H1 (cell line): ENCODE measurements around the gene AQP6. TPM values are rescaled to one million over a fixed set of nuclear protein-coding genes. Genes with fewer than 3 reads are reported as not detected.

ENCODE experiments used
- CTCF ChIA-PET: fragments of 300-600 bp; sonication (Branson Sonifier 250); formaldehyde crosslinking; loops from one replicate; lab custom pipeline; 2021; ENCODE audit not compliant: partially characterized antibody; lab: Charles Lee
- POLR2A ChIA-PET: fragments of 300-600 bp; sonication (Branson Sonifier 250); formaldehyde crosslinking; loops from one replicate; lab custom pipeline; 2021; ENCODE audit warnings: inconsistent platforms; ENCODE audit not compliant: partially characterized antibody; lab: Charles Lee
- DNase-seq, 2 experiments: peaks; one replicate each; pipeline versions ENCODE4 v3.0.0 to v3.0.0-alpha.2; 2010 to 2022; ENCODE audit warnings: low spot score in 2 of 2, low read depth in 1 of 2, mixed read lengths in 1 of 2
- FAIRE-seq: peaks from 2 replicates; lab custom pipeline; 2011; peaks lifted over from hg19 to GRCh38; lab: Jason Lieb, UNC
- H2AFZ ChIP-seq: 2 replicates; pipeline ENCODE4 v1.8.1; 2012; ENCODE audit warnings: low read length, inconsistent platforms
- H2AK5ac ChIP-seq: 2 replicates; pipeline ENCODE4 v1.6.1; 2013; ENCODE audit warnings: low read depth, low read length
- H2BK120ac ChIP-seq: replicated peaks from 2 replicates; pipeline ENCODE3; 2013; ENCODE audit warnings: low read depth, low read length, inconsistent platforms
- H2BK12ac ChIP-seq: 2 replicates; pipeline ENCODE4 v1.6.1; 2013; ENCODE audit warnings: low read depth, low read length
- H2BK15ac ChIP-seq: 2 replicates; pipeline ENCODE4 v1.6.1; 2013; ENCODE audit warnings: low read length
- H2BK20ac ChIP-seq: 2 replicates; pipeline ENCODE4 v1.6.1; 2013; ENCODE audit warnings: low read length
- H2BK5ac ChIP-seq: 2 replicates; pipeline ENCODE4 v1.6.1; 2013; ENCODE audit warnings: low read depth, low read length
- H3K14ac ChIP-seq: 2 replicates; pipeline ENCODE4 v1.6.1; 2013; ENCODE audit warnings: inconsistent platforms; ENCODE audit not compliant: insufficient read length
- H3K18ac ChIP-seq: 2 replicates; pipeline ENCODE4 v1.6.1; 2013; ENCODE audit warnings: low read length; ENCODE audit errors: extremely low read depth
- H3K23ac ChIP-seq: 2 replicates; pipeline ENCODE4 v1.6.1; 2013; ENCODE audit warnings: inconsistent platforms; ENCODE audit not compliant: insufficient read length
- H3K23me2 ChIP-seq: 2 replicates; pipeline ENCODE4 v1.6.1; 2013; ENCODE audit warnings: low read depth, low read length
- H3K27ac ChIP-seq: 2 replicates; pipeline ENCODE4 v1.6.1; 2011; ENCODE audit warnings: low read depth, low read length, inconsistent platforms
- H3K27me3 ChIP-seq, 4 experiments: replicated peaks in 1 of 4; 1 replicate in 1 of 4; 2 replicates in 3 of 4; pipeline versions ENCODE4 v1.6.1 to v1.8.1; 2011 to 2013; ENCODE audit warnings: low read length in 3 of 4, mild to moderate bottlenecking in 3 of 4, inconsistent platforms in 2 of 4, mixed read lengths in 2 of 4, moderate library complexity in 1 of 4; ENCODE audit not compliant: control insufficient read depth in 3 of 4, insufficient read depth in 3 of 4; ENCODE audit errors: extremely low read depth in 1 of 4
- H3K36me3 ChIP-seq, 4 experiments: 2 replicates each; pipeline versions ENCODE4 v1.6.1 to v1.8.1; 2011 to 2013; ENCODE audit warnings: mild to moderate bottlenecking in 4 of 4, low read length in 3 of 4, moderate library complexity in 2 of 4, control low read depth in 1 of 4, inconsistent platforms in 1 of 4; ENCODE audit not compliant: insufficient read depth in 4 of 4, control insufficient read depth in 2 of 4
- H3K4ac ChIP-seq: replicated peaks from 2 replicates; pipeline ENCODE3; 2013; ENCODE audit warnings: low read length, low read depth, mixed read lengths, inconsistent platforms; ENCODE audit not compliant: insufficient read length
- H3K4me1 ChIP-seq, 4 experiments: replicated peaks in 1 of 4; 1 replicate in 1 of 4; 2 replicates in 3 of 4; pipeline versions ENCODE4 v1.6.1 to v1.8.1; 2011 to 2013; ENCODE audit warnings: low read length in 3 of 4, inconsistent platforms in 2 of 4, mixed read lengths in 1 of 4; ENCODE audit not compliant: insufficient read depth in 4 of 4, control insufficient read depth in 3 of 4
- H3K4me2 ChIP-seq, 2 experiments: 2 replicates each; pipeline versions ENCODE4 v1.6.1 to v1.8.1; 2011 to 2013; ENCODE audit warnings: low read depth in 2 of 2, low read length in 2 of 2, control low read depth in 1 of 2, inconsistent platforms in 1 of 2, mild to moderate bottlenecking in 1 of 2; ENCODE audit not compliant: insufficient read depth in 1 of 2
- H3K4me3 ChIP-seq, 4 experiments: fragments of 200-600, 300-600 bp in 1 of 4; sonication (generic), shearing (Covaris generic), sonication (Bioruptor Twin) in 1 of 4; 2 replicates each; pipeline versions ENCODE4 v1.5.1 to v1.8.1; 2011 to 2016; ENCODE audit warnings: low read length in 4 of 4, low read depth in 3 of 4, control low read depth in 2 of 4, inconsistent platforms in 2 of 4, mild to moderate bottlenecking in 2 of 4, mixed read lengths in 1 of 4, moderate library complexity in 1 of 4; ENCODE audit not compliant: insufficient read depth in 2 of 4; ENCODE audit errors: extremely low read depth in 1 of 4
- H3K56ac ChIP-seq: replicated peaks from 2 replicates; pipeline ENCODE3; 2013; ENCODE audit warnings: low read depth, mild to moderate bottlenecking, mixed read lengths, low read length, inconsistent platforms; ENCODE audit not compliant: insufficient read length
- H3K79me1 ChIP-seq: 2 replicates; pipeline ENCODE4 v1.6.1; 2013; ENCODE audit warnings: low read depth, low read length, control low read depth
- H3K79me2 ChIP-seq, 2 experiments: 2 replicates each; pipeline versions ENCODE4 v1.6.1 to v1.8.1; 2012 to 2013; ENCODE audit warnings: low read length in 2 of 2, mild to moderate bottlenecking in 2 of 2, inconsistent platforms in 1 of 2; ENCODE audit not compliant: insufficient read depth in 2 of 2, control insufficient read depth in 1 of 2
- H3K9ac ChIP-seq, 4 experiments: replicated peaks in 1 of 4; 1 replicate in 1 of 4; 2 replicates in 3 of 4; pipeline versions ENCODE4 v1.6.1 to v1.8.1; 2011 to 2013; ENCODE audit warnings: low read depth in 3 of 4, low read length in 3 of 4, control low read depth in 2 of 4, mild to moderate bottlenecking in 2 of 4, moderate library complexity in 2 of 4, inconsistent platforms in 1 of 4; ENCODE audit errors: extremely low read depth in 1 of 4
- H3K9me3 ChIP-seq, 2 experiments: 2 replicates each; pipeline versions ENCODE4 v1.6.1 to v1.8.1; 2012 to 2013; ENCODE audit warnings: mild to moderate bottlenecking in 2 of 2, moderate library complexity in 2 of 2, control low read depth in 1 of 2, inconsistent platforms in 1 of 2, low read depth in 1 of 2, low read length in 1 of 2, mixed read lengths in 1 of 2; ENCODE audit not compliant: insufficient read depth in 2 of 2
- H4K20me1 ChIP-seq, 2 experiments: replicated peaks in 1 of 2; 2 replicates each; pipeline versions ENCODE3 to v1.8.1; 2011 to 2013; ENCODE audit warnings: inconsistent platforms in 2 of 2, low read length in 2 of 2, mild to moderate bottlenecking in 1 of 2; ENCODE audit not compliant: insufficient read depth in 2 of 2, control insufficient read depth in 1 of 2
- H4K5ac ChIP-seq: 2 replicates; pipeline ENCODE4 v1.6.1; 2013; ENCODE audit warnings: low read length, low read depth, mixed read lengths, inconsistent platforms; ENCODE audit not compliant: insufficient read length
- H4K8ac ChIP-seq: 2 replicates; pipeline ENCODE4 v1.8.0; 2013; ENCODE audit warnings: mild to moderate bottlenecking, moderate library complexity, low read length, inconsistent platforms; ENCODE audit not compliant: insufficient read depth; ENCODE audit errors: extremely low read depth
- H4K91ac ChIP-seq: replicated peaks from 2 replicates; pipeline ENCODE3; 2013; ENCODE audit warnings: low read length, mixed read lengths, inconsistent platforms; ENCODE audit not compliant: insufficient read length
- POLR2AphosphoS5 ChIP-seq: IDR thresholded peaks from 2 replicates; pipeline ENCODE4 v1.6.1; 2011; ENCODE audit warnings: low read depth, low read length
- SP4 ChIP-seq: IDR thresholded peaks from 2 replicates; pipeline ENCODE4 v1.6.1; 2012; ENCODE audit warnings: low read length, inconsistent platforms
- TCF12 ChIP-seq: IDR thresholded peaks from 2 replicates; pipeline ENCODE4 v1.6.1; 2011; ENCODE audit warnings: low read depth, mild to moderate bottlenecking, low read length
- USF2 ChIP-seq: IDR thresholded peaks from 2 replicates; pipeline ENCODE4 v1.6.1; 2011; ENCODE audit warnings: low read length, improper control_type of control experiment
- WGBS, 2 experiments: shearing (Covaris generic) in 1 of 2; methylation state at CpG; one replicate each; pipeline versions ENCODE4 v1.1.6 to v1.1.7; 2013 to 2015; ENCODE audit warnings: low lambda C conversion rate in 2 of 2, mixed read lengths in 2 of 2, inconsistent platforms in 1 of 2, low coverage in 1 of 2, missing lambda C conversion rate in 1 of 2; ENCODE audit not compliant: insufficient replicate concordance in 2 of 2, insufficient coverage in 1 of 2, insufficient read length in 1 of 2; ENCODE audit errors: extremely low coverage in 1 of 2, missing lambda C conversion rate in 1 of 2; 5-methylcytosine and 5-hydroxymethylcytosine counted together
- polyA plus RNA-seq, 7 experiments: library from polyadenylated mRNA; depleted of rRNA in 3 of 7; stranded (reverse) in 5 of 7; unstranded in 2 of 7; fragments of >200 nt in 5 of 7; fragments of 200-250 nt in 2 of 7; gene quantifications; 1 replicate in 5 of 7; 2 replicates in 1 of 7; 4 replicates in 1 of 7; pipeline versions ENCODE4 v1.2.1 to v1.2.3, GENCODE V29; 2011 to 2013; ENCODE audit warnings: missing spikeins in 2 of 7, mixed read lengths in 2 of 7
- total RNA-seq: library from RNA; stranded (reverse); fragmentation: NEBNext Ultra II Directional; extraction: Animal tissue kit (Norgen Biotek cat#: 25700); gene quantifications from 2 replicates; pipeline ENCODE4 v1.2.1, GENCODE V29; 2021

Gene AQP6
- total and polyA plus RNA-seq, 2 of the 8 experiments (the other 6 are each of a cell fraction or from before 2014, with no cell fraction given) = 0.03 to 0.17 TPM

- no peaks in the 10 kb centered on the region for H3K9me3 ChIP-seq
- H4K8ac ChIP-seq = no peak overlapping the region
- H2BK20ac ChIP-seq = no peak overlapping the region
- no peaks in the 10 kb centered on the region for H3K79me1 ChIP-seq
- H2BK12ac ChIP-seq = no peak overlapping the region
- FAIRE-seq = no peak
- no peaks in the 10 kb centered on the region for H3K23me2 ChIP-seq
- no peak overlapping the region for H3K4me3 ChIP-seq
- no peak overlapping the region for H3K14ac ChIP-seq
- no peak for TF ChIP-seq USF2
- TF ChIP-seq SP4 = no peak
- no peak for TF ChIP-seq TCF12
- TF ChIP-seq POLR2AphosphoS5 = no peak
- TF ChIP-seq, all 59 proteins: peak for 0
- Histone ChIP-seq H3K18ac (no peak overlapping the region), H3K27ac (no peak overlapping the region), H3K4me1 (peaks cover 3 to 10% (median 6%) of the 10 kb centered on the region in 4 experiments; a peak in 6 of 7 replicates), H2BK15ac (no peak overlapping the region), H3K4me2 (no peak overlapping the region), H3K36me3 (peaks cover 0 to 13% (median 3%) of the 10 kb centered on the region in 4 experiments; a peak in 3 of 8 replicates), H3K23ac (no peak overlapping the region), H4K20me1 (peaks cover 0 to 6% of the 10 kb centered on the region in 2 experiments), H4K91ac (no peak overlapping the region), H4K5ac (no peak overlapping the region), H3K9ac (no peak overlapping the region), H2AFZ (no peak overlapping the region), H3K27me3 (no peaks in the 10 kb centered on the region), H2AK5ac (no peak overlapping the region), H3K4ac (no peak overlapping the region), H2BK120ac (no peak overlapping the region), H3K56ac (no peak overlapping the region), H2BK5ac (no peak overlapping the region), H3K79me2 (no peaks in the 10 kb centered on the region)
- ChIA-PET CTCF (interaction anchor here (0.5 to 23.0 kb wide), 15 partner anchors 9 to 721 kb away, joined by 3 to 420 read pairs (median 4); partner anchors contain the start of genes AQP5, AQP6 and ASIC1), POLR2A (interaction anchor here (0.6 to 0.9 kb wide), 2 partner anchors 16 to 23 kb away, joined by 3 to 4 read pairs; no protein-coding TSS in a partner anchor)
- no peak for DNase-seq
- WGBS, 2 experiments = 87% methylated on average over 9 of the region's 9 CpGs; no CpG with 5 or more reads in 1 of the 2 experiments
Observed at GRCh38 chr12:49984476-49985359, 12.0 kb downstream of the AQP6 start.
